ENCODE measurements around the gene RASA3.
"Not testable (repeated sequence)": the region's sequence is repeated elsewhere in the genome, so short reads cannot be mapped to it uniquely, and the experiment has no call there.

RASA3 gene

DNA sequence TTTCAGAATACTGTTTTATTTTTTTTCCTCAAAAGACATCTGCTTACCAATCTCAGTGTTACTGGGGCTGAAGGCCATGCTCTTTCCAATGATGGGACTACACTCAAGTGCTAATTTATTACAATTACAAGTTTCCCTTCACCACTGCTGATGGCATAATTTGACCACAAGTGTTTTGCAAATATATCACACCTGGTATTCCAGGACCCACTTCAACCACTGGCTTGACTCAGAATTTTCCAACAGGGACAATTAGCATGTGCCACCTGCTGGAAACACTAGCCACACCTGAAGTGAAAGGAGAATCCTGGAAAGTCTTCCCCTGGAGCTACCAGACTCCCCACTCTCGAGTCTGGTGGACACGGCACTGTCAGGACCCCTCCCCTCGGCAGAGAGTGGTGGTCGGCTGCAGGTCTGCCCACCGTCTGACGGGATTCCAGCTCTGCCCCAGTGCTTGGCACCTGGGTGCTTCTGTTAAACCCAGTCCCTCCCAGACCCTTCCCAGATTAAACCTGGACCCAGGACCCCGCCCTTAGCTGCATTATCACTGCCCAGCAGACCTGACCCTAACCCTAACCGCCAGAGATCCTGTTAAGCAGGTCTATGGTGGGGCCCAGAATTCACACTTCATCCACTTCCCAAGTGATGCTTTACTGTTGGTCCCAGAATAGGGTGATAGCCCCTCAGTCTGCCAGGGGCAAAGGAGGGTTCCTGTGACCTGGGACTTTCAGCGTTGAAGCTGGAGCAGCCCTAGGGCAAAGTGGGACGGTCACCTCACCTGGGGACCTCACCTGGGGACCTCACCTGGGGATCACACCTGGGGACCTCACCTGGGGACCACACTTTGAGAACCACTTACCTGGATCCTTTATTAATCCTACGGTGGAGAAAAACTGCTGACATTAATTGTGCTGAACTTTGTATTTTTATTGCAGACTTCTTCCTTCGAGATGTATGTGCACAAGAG lies 17.6 kb upstream of the RASA3 start:
- TF ChIP-seq, protein P1, sequence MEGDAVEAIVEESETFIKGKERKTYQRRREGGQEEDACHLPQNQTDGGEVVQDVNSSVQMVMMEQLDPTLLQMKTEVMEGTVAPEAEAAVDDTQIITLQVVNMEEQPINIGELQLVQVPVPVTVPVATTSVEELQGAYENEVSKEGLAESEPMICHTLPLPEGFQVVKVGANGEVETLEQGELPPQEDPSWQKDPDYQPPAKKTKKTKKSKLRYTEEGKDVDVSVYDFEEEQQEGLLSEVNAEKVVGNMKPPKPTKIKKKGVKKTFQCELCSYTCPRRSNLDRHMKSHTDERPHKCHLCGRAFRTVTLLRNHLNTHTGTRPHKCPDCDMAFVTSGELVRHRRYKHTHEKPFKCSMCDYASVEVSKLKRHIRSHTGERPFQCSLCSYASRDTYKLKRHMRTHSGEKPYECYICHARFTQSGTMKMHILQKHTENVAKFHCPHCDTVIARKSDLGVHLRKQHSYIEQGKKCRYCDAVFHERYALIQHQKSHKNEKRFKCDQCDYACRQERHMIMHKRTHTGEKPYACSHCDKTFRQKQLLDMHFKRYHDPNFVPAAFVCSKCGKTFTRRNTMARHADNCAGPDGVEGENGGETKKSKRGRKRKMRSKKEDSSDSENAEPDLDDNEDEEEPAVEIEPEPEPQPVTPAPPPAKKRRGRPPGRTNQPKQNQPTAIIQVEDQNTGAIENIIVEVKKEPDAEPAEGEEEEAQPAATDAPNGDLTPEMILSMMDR (conservative IDR thresholded peaks at IDR 0.05; ENCODE audit: low read depth, low read length) = no peak
- no peak for DNase-seq (ENCODE audit: low read depth)
- H3K4me3 ChIP-seq (ENCODE audit: low read length) = no peak overlapping the region

DNA sequence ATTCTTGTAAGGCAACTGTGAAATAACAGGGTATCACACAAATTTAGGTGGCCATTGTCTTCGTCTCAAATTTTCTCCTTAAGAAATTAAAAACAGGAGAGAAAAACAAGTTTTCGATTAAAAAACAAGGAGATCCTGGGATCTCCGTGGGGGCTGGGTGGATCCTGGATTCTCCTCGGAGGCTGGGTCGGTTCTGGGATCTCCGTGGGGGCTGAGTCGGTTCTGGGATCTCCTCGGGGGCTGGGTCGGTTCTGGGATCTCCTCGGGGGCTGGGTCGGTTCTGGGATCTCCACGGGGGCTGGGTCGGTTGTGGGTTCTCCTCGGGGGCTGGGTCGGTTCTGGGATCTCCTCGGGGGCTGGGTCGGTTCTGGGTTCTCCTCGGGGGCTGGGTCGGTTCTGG lies 16.5 kb upstream of the RASA3 start:
- not testable (repeated sequence) for DNase-seq (ENCODE audit: low read depth); H3K4me3 ChIP-seq (ENCODE audit: low read length)

DNA sequence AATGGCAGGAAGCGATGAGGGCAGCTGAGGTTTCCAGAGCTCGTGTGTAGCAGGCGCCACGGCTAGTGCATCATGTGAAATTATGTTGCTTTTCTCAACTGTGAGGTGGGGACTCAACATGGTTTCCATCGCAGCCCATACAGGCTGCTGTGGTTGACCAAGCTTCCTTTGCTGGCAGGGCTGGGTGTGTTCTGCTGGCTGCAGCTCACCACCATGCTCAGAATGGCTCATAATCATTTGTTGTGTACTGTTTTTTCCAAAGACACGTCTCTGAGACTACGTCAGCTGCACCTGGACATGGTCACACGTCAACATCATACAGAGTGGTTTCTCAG lies 16.1 kb upstream of the RASA3 start:
- no peak for DNase-seq (ENCODE audit: low read depth)
- TF ChIP-seq, protein P1 (conservative IDR thresholded peaks at IDR 0.05; ENCODE audit: low read depth, low read length) = no peak
- H3K4me3 ChIP-seq (ENCODE audit: low read length) = no peak overlapping the region

DNA sequence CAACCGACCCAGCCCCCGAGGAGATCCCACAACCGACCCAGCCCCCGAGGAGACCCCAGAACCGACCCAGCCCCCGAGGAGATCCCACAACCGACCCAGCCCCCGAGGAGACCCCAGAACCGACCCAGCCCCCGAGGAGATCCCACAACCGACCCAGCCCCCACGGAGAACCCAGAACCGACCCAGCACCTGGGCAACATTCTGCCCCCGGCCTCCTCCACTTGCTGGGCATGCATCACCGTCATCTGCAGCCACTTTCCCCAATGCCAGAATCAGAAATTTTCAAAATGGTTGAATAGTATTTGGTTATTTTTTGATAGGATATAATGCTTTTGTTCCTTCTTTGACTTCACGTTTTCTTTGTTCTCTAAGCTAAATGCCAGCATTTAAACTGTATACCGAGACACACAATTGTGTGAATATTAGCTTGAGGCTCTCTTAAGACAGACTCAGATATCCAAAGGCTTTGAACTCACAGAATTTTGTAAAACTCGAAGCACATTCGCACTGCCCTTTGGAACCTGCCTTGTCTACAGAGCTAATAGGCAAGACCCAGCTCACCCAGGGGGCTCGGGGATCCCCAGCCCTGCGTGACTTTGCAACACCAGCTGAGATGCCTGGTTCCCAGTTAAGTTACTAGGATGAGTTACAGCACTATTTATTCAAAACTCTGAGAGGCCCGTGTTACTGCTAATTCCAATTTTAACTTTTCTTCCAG lies 15.5 kb upstream of the RASA3 start:
- DNase-seq (ENCODE audit: low read depth) = no peak
- H3K4me3 ChIP-seq (ENCODE audit: low read length) = no peak overlapping the region
- TF ChIP-seq, protein P1 (conservative IDR thresholded peaks at IDR 0.05; ENCODE audit: low read depth, low read length) = no peak

DNA sequence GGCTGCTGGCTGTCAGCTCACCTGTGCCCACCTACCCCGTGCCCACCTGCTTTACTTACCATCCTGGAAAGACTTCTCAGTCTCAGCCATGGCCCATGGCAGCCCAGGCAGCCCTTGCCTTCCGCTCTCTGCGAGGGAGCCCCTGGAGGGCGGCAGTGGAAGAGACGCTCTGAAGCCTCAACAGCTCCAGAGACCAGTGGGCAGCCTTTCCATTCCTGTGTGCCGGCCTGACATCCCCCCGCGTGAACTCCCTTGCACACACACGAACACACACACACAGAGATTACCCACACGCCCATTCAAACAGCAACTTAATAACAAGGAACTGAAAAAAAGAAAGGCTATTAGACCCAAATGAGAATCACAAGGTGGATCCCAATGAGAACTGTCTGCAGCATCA lies 14.2 kb upstream of the RASA3 start:
- DNase-seq (ENCODE audit: low read depth) = no peak
- TF ChIP-seq, protein P1 (conservative IDR thresholded peaks at IDR 0.05; ENCODE audit: low read depth, low read length) = peak; percentile 43
- no peak overlapping the region for H3K4me3 ChIP-seq (ENCODE audit: low read length)

DNA sequence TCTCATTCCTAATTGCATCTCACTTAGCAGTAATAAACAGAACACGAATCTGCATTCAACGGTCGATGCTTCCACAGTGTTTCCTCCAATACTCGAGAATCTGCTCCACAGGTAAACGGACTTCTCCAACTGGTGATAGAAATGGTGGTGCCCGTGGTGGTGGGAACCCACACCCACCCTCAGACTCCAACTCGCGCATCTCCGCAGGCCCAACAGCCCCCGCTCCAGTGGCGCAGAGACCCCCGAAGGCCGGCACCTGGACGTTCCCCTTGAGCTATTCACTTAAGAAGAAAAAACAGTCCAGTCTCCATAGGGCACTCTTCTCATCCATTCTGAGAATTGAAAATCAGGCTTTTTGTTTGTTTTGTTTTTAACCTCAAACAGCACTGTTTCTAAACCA lies 13.8 kb upstream of the RASA3 start:
- DNase-seq (ENCODE audit: low read depth) = no peak
- H3K4me3 ChIP-seq (ENCODE audit: low read length) = no peak overlapping the region
- TF ChIP-seq, protein P1 (conservative IDR thresholded peaks at IDR 0.05; ENCODE audit: low read depth, low read length) = no peak

DNA sequence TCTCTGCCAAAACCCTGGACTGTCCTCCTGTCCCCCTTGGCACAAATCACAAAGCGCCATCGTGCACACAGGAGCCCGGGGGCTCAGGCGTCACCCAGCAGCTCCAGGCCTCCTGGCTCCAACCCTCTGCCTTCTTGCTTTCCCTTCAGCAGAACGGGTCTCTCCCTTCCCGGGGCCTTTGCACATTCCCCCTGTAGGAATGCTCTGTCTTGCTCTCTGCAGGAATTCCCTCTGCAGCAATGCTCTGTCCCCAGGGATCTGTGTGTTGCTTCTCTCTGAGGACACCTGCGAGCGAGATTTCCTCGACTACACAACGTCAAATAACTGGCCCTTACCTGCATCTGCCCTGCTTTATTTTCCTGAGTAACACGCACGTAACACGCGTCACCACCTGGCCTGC lies 13.3 kb upstream of the RASA3 start:
- no peak overlapping the region for H3K4me3 ChIP-seq (ENCODE audit: low read length)
- TF ChIP-seq, protein P1 (conservative IDR thresholded peaks at IDR 0.05; ENCODE audit: low read depth, low read length) = no peak
- DNase-seq (ENCODE audit: low read depth) = no peak

All from retinal pigment epithelial cell (primary cell).